Activated CD4-positive, alpha-beta T cell treated with anti-CD3 and anti-CD28 coated beads, Interleukin-2, amount 50 U/mL, for 16 hours (primary cell): ENCODE measurements around the gene CCDC57.

ENCODE experiments used
- DNase-seq: peaks from one replicate; pipeline ENCODE4 v3.0.0-alpha.2; 2020

Gene CCDC57

DNA sequence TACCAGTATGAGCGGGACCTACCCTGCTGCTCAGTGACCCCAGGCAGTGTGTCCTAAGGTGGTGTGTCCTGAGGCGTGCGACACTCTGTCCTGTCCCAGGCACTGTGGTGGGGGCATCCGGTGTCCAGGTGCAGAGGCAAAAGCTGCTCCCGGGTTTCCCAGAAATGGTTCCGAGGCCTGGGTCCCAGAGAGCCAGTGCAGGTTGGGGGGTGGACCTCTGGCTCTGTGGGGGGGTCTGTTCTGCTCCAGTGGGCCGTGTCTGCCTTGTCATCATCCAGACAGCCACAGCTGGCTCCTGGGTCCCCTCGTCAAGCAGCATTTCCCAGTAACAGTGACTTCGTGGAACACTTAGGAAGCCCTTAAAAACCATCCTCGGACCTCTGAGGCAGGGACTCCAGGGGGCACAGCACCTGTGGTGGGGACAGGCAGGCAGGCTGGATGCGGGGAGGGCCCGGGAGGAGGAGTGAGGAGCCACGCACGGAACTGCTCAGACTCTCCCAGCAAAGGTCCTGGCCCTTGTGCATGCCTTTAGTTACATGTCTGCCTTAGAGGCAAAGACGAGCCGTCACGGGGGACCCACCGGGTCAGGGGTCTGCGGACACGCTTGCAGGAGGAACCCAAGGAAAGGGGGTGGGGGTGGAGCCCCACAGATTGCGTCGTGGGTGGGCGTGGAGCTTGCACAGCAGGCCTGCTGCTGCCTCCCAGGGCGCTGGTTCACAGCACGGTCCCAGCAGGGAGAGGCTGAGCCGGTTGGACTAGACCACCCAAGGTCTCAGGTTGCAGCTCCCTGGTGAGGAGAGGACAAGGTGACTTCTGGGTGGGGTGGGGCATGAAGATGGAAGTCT, 21.8 kb upstream of the CCDC57 start:
- no peak for DNase-seq

DNA sequence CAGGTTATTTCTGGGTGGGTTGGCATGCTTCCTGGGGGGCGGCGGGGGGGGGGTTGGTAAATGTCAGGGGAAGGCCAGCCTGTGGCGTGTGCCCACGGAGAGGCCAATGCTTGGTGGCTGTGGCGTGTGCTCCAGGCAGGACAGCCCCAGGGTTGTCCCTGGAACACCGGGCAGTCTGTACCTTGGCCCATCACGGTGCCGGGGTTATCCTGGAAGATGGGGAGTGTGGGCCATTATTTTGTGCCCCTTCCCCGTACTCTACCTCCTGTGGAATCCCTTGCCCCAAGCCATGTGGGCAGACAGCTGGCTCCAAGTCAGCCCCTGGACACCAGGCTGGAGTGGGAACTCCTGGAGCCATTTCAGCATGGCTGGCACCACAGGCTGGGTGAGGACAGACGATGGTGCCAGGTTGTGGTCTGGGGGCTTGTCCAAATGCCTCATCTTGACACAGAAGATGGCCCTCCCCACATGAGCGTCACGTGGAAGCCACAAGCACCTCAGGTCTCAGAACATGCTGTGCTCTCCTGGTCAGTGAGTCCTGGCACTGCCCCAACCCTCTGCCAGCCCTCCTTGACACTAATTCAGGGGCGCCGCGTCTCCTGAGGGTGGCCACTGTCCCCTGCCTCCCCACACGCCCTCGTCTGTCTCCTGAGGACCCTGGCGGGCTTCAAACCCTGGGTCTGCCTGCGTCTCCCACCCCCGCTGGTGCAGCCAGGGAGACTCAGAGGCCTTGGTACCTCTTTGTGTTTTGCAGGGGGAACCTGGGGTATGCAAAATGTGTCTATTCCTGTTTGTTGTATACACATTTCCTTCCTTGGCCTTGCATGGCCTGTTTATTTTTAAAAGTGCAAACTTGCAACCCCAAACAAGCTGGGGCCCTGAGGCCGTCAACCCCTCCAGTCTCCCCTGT, 20.5 kb upstream of the CCDC57 start:
- DNase-seq, result no peak

DNA sequence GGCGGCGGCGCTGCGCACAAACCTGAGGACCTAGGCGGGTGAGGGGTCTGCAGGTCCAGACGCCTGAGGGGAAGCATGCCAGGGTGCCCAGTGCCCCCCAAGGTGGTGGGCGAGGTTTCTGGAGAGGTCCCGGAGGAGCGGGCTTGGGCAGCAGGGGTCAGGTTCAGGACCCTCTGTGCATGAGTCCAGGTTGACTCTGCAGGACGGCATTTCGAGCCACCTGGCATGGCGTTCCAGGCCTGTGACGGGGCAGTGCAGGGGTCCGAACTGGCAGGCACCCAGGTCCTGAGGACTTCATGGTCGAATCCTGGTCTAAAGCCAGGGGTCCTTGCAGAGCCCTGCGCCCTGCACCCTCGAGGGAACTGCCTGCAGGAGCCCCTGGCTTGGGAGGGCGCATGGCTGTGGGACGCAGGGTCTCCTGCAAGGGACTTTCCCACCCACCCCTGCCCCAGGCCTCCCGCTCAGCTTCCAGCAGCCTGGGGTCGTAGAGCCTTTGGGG, 19.7 kb upstream of the CCDC57 start:
- DNase-seq, result no peak

DNA sequence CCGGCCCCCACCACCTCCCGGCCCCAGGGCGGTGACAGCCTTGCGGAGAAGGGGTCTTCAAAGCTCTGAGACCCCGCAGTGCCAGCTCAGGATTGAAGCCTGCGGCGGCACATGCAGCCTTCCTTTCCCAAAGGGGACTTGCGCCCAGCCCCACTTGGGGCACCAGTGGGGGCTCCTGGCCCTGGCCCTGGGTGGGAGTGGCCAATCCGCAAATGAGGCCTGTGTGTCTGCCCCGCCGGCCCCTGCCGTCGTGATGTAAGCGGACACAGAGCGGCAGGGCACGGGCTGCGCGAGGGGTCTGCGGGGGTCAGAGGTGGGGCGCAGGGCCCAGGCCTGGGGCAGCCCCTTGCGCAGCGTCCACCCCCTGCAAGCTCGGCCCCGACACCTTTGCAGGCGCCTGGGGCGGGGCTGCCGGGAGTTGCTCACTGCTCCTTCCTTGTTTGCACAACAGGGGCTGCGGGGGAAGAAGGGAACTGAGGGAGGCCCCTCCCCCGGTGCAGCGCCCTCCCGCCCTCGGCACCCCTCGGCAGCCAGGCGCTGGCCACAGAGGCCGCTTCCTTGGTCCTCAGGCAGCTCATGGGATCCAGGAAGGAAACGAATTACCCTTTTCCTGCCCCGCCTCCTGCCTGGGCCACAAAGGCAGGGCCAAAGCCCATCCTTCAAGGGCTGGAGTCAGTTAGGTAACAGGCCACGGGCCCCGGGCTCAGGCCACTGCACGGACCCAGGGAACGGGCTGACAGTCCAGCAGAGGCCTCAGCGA, 19.1 kb upstream of the CCDC57 start:
- no peak for DNase-seq

DNA sequence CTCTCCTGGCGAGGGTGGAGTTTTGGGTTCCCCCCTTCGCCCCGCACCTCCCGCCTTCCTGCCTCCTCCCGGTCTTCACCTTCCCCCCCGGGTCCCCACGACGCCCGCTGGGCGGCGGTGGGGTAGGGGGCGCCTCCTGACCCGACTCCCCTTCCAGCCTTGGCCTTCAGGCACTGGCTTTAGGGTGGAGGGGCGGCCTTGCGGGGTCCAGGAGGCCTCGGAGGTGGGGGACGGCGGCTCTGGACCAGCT, 18.6 kb upstream of the CCDC57 start:
- DNase-seq, result no peak

DNA sequence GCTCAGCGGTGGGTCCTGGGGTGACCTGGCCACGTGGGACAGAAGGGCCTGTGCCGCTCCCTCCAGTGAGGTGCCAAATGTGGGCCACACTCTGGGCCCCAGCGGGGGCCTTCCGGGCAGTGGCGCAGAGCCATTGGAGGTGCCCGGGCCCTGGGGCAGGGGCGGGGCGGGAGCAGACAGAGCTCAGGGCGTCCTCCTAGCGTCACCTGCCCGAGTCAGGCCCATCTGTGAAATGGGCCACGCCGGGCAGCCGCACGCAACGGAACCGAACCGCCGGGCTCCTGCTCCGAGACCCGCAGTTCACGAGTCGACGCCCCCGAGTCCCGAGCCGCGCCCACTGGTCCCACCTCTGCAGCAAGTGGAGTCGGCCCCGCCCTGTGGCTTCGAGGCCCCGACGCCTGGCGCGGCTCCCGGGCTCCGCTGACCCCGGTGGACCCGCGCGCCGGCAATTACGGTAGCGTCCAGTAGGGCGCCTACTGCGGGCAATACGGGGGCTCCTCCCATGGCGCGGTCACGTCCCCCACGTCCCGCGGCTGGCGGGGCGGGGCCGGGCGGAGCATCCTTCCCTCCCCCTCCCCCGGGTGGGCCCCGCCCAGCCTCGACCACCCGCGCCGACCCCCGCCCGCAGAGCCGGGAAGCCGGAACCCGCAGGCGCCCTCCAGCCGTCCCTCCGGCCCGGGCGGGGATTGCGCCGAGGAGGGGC, 18.1 kb upstream of the CCDC57 start:
- DNase-seq, result peak; percentile 58

DNA sequence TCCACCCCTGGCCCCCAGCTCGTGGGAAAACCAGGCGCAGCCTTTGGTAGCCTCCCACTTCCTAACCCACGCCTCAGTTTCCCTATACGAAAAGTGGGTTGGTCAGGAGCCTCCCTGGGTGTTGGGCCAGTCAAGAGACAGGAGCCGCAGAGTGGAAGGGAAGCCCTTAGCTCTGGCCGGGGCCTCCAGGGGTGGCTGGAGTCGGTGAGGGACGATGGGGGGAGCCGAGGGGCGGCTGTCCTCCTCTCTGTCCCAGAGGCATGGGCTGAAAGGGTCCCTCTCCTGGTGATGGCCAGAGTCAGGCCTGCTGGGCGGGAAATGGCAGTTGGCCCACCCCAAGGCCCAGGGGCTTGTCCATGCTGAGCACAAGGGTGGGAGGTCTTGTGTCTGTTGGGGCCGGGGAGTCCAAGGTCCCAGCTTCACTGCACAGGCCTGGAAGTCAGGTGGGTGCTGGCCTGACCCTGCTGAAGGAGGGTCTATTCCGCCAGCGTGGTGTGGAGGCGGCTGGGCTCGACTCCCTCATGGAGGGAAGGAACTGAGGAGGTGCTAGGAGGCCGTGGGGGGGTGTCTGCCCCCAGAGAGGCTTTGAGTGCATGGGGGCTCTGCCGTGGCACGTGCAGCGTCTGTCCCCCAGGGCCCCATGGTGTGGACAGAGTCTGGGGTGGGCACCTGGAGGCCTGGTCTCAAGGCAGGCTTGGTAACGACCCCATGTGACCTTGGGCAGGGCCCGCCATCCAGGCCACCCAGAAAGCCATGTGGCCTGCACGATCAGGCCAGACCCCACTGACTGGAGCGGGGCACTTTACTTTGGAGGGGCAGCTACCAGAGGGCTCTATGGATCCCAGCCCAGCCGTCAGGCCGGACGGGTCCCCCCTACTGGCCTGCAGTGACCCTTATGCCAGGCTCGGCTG, 17.3 kb upstream of the CCDC57 start:
- DNase-seq, result no peak

DNA sequence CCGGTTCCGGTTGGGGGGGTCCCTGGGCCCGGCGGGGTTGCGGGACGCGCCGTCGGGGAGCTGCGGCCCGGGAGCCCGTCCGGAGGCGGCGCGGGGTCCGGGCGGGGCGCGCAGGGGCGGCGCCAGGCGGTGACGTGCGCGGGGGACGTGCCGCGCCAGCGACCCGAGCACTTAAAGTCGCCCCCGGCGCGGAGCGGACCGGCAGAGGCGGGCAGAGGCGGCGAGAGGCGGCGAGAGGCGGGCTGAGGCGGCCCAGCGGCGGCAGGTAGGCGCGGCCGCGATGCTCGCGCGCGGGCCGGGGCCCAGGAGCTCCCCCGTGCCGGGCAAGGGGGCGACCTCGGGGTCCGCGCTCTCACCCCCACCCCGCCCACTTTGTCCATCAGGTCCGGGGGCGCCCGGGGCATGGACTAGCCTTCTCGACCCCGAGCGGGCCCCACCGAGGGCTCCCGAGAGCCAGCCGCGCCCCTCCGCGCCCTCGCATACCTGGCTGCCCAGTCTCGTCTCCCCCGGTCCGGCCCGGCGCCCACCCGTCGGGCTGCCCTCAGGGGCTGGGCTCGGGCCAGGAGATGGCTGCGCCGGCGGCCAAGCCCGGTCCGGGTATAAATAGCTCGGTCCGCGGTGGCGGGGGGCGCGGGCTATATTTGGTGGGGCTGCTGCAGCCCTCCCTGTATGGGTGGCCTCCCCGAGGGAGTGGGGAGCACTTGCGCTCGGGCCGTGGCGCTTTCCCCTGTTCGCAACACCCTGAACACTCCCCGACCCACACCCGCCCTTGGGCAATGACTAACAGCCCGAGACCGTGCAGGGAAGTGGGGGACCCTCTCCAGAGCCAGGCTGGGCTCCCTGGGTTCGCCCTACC, 16.4 kb upstream of the CCDC57 start, which contains the start of gene SLC16A3:
Gene SLC16A3, plus strand, starts transcription at position 201 of the 856 bp plus-strand sequence. CDS start 6,967 bp downstream, outside the sequence.
- DNase-seq, result peak; percentile 48

DNA sequence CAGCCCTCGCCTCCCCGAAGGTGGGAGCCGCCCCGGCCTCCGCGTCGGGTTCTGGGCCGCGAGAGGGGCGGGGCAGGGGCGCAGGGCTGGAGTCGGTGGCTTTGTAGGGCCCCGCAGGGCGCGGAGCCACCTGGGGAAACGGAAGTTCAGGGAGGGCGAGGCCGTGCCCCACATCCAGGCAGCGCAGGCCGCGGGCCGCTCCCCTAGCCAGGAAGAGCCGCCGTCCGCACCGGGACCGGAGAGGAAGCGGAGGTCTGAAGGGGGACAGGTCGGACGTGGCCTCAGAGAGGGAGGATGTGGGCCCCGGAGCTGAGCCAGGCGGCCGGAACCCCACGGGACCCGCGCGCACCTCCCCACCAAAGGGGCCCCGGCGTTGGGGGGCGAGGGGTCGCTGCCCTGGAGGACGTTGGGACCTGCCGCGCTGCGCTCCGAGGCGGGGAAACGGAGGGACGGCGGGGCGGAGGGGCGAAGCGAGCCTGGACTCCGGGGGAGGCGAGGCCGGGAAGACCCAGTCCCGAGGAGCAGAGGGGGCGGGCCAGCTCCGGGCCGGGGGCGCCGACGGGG, 15.7 kb upstream of the CCDC57 start:
- DNase-seq, result peak; percentile 62

DNA sequence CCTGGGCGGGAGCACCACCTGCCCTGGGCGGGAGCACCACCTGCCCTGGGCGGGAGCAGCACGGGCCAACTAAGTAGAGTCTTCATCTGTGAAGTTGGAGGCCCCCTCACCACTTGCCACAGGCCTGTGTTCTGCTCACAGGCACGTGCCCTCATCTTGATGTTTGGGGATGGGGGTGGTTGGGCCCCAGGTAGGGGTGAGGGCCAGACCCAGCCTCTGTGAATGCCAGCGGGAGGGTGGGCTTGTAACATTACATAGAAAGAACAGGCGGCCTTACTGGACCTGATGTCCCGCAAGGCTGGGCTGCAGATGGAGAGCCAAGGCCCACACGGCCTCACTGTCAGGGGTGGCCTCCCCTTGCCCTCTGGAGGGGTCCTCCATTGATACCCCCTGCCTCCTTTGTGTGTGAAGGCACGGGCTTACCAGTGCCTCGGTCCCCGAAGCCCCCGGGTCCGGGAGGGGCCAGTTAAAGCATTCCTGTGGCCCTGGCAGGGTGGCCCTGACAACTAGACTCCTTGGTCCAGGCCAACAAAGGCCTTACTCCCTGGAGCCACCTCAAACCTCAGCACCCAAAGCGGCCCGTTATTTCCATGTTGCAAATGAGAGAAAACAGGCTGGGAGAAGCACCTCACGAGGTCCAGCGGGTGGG, 15.1 kb upstream of the CCDC57 start:
- DNase-seq, result no peak

DNA sequence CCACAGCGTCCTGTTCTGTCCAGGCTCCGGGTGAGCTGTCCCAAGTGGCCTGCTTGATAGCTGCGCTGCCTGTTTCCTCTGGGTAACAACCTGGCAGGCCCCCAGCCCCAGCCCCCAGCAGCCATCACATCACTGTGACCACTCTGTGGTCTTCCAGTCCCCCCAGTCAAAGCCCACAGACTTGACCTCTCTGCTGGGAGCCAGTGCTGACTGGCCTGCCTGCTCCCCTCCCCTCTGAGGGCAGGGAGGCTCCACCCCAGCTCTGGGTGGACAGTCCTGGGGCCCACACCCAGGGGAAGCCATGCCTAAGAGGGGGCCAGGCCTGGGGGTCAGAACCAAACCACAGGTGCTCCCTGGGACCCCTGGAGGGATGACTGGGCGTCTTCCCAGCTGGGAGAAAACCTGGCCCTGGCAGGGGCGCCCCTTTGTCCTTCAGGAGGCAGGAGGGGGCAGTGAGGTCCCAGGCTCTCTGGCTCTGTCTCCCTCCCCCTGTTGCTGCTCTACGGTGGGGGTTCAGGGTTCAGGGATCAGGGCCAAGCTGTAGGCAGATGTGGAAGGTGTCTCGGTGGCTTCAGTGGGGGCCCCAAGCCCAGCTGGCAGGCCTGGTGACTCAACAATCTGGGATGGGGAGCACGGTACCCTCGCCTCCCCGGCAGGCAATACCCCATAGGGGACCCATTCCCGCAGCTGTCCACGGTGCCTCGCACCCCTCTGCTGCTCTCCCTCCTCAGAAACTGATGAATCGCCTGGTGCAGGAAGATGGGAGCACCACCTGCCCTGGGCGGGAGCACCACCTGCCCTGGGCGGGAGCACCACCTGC, 14.4 kb upstream of the CCDC57 start:
- DNase-seq, result no peak

DNA sequence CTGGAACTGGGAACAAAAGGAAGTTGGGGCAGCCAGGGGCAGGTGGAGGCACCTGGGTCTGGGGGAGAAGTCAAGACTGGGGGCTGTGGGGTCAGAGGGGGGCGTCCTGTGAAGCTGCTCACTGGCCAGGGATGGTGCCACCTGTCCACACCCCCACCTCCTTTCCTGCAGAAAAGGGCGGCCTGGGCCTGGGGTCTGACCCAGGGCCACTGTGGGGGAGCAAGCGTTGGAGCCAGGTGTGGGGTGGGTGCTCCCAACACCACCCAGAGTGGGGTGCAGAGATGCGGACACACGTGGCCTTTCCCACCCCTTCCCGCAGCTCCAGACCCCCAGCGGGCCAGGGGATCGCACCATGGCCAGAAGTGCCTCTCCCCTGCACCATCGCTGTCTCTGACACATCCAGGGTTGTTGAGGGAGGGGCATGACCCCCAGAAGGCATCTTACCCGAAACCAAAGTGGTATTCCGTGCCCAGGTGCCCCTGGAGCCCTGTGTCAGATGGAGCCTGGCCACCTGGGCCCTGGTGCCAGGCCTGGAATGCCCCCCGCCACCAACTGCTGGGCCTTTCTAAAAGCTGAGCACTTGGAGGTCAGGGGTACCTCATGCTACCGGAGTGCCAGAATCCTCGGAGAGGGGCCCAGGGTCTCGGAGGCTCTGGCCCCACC, 13.6 kb upstream of the CCDC57 start:
- DNase-seq, result no peak

DNA sequence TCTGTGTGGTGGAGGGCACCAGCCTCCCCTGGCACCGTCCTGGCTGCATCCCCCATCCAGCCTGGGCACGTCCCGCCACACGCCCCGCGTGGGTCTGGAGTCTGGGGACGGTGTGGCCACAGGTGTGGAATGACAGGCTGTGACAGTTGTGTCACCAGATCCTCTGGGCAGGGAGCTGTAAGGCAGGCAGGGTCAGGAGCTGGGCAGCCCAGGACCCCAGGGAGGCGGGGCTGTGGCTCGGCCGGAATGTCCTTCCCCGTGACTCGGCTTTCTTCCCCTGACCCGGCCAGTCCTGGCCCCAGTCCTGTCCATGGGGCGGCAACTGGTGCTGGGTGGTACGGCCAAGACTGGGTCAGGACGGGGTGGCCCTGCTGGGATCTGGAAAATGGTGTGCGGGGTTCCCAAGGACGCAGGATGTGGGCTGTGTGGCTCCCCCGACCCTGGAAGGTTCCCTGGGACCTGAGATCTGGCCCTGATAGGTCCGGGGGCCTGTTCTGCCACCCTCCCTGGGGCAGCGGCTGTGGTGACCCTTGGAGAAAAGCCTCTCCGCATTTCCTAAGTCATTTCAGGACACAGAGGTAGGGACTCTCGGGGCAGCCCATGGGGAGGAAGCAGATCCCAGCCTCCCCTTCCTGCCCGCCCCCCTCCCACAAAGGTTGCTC, 12.9 kb upstream of the CCDC57 start:
- no peak for DNase-seq

DNA sequence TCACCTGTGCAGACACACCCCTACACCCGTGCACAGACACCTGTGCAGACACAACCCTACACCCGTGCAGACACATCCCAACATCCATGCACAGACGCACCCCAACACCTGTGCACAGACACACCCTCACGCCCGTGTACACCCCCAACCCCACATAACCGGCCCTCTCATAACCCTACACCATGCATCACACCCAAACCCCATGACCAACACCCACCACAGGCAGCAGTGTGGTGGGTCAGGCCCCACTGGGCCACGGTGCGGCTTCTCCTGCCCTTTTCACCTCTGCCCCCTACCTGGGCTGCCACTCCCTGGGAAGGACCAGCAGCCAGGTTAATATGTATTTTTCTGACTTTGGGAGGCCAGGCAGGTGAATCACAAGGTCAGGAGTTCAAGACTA, 12.0 kb upstream of the CCDC57 start:
- no peak for DNase-seq

DNA sequence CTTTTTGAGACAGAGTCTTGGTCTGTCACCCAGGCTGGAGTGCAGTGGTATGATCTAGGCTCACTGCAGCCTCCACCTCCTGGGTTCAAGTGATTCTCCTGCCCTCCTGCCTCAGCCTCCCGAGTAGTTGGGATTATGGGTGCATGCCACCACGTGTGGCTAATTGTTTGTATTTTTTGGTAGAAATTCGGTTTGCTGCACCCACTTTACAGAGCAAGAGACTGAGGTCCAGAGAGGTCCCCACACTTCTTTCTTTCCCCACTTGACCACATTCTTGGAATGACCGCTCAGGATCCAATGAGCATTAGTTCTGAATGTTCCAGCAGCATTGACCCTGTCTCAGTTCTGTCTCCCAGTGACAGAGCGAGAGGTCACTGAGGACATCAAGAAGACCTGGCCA, 10.9 kb upstream of the CCDC57 start:
- DNase-seq, result no peak

DNA sequence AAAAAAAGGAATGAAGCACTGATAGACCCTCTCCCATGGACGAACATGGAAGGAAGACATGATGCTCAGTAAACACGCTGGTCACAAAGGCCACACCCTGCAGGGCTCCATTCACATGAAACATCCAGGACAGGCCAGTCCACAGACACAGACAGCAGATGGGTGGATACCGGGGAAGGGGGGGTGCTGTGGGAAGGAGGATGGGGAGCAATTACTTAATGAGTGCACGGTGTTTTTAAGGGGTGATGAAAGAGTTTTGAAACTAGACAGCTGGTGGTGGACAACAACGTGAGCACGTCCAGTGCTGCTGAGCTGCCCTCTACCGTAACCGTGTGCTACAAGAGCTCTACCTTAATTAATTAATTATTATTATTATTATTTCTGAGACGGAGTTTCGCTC, 10.2 kb upstream of the CCDC57 start:
- DNase-seq, result no peak

DNA sequence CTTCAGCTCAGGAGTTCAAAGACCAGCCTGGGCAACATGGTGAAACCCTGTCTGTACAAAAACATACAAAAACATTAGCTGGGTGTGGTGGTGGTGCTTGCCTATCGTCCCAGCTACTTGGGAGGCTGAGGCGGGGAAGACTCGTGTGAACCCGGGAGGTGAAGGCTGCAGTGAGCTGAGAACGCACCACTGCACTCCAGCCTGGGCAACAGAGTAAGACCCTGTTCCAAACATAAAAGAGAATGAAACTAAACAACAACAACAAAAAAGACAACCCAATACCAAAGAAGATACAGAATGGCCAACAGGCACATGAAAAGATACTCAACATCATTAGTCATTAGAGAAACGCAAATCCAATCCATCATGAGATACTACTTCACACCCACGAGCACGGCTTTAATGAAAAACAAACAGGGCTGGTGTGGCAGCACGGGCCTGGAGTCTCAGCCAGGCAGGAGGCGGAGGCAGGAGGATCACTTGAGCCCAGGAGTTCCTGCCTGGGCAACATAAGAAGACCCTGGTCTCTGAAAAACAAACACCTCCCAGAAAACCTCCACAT, 8.8 kb upstream of the CCDC57 start:
- DNase-seq, result no peak
